ENCODE data around the gene COMP. TPM values are rescaled to one million over a fixed set of nuclear protein-coding genes. Genes with fewer than 3 reads are reported as not detected.

The COMP gene
- polyA plus RNA-seq, 1 of the 3 experiments (the other 2 are of a cell fraction), result 0.26 TPM

- TF ChIP-seq RAD21 (IDR thresholded peaks at IDR 0.05; ENCODE audit: low read length), result no peak
- TF ChIP-seq TCF12 (IDR thresholded peaks at IDR 0.05), result no peak
- TF ChIP-seq FOXM1 (IDR thresholded peaks at IDR 0.05; ENCODE audit: low read depth), result no peak
- no peak for TF ChIP-seq PBX3 (IDR thresholded peaks at IDR 0.05)
- no peak for TF ChIP-seq RXRA (IDR thresholded peaks at IDR 0.05; ENCODE audit: borderline replicate concordance, low read depth)
- TF ChIP-seq USF1 (IDR thresholded peaks at IDR 0.05; ENCODE audit: borderline replicate concordance, low read depth), result no peak
Measured at GRCh38 chr19:18783958-18784785, 6.9 kb downstream of the COMP start (continued).

GRCh38 chr19:18782559-18783225, 8.4 kb downstream of the COMP start:
- TF ChIP-seq NRF1 (IDR thresholded peaks at IDR 0.05; ENCODE audit: low read depth, low read length), result no peak
- no peak for TF ChIP-seq JUND (IDR thresholded peaks at IDR 0.05)
- no peak for TF ChIP-seq YY1 (IDR thresholded peaks at IDR 0.05; ENCODE audit: low read depth)
- TF ChIP-seq RFX5 (IDR thresholded peaks at IDR 0.05; ENCODE audit: low read length), result no peak
- no peak for TF ChIP-seq CHD2 (IDR thresholded peaks at IDR 0.05; ENCODE audit: low read length, partially characterized antibody)
- no peak for TF ChIP-seq GATA2 (CRISPR knock-in tag; IDR thresholded peaks at IDR 0.05)
- no peak for TF ChIP-seq EZH2phosphoT487 (IDR thresholded peaks at IDR 0.05; ENCODE audit: borderline replicate concordance, low read depth)
- TF ChIP-seq TEAD4 (IDR thresholded peaks at IDR 0.05; ENCODE audit: borderline replicate concordance, insufficient read depth), result no peak
- TF ChIP-seq RCOR1 (IDR thresholded peaks at IDR 0.05; ENCODE audit: low read length), result no peak
- no peak for TF ChIP-seq CTCF (IDR thresholded peaks at IDR 0.05)
- TF ChIP-seq ZBTB33 (IDR thresholded peaks at IDR 0.05; ENCODE audit: borderline replicate concordance, low read depth), result no peak
- TF ChIP-seq FOXM1 (IDR thresholded peaks at IDR 0.05; ENCODE audit: low read depth), result no peak
- no peak for TF ChIP-seq ELF1 (IDR thresholded peaks at IDR 0.05)
- no peak for TF ChIP-seq TCF12 (IDR thresholded peaks at IDR 0.05)
- no peak for TF ChIP-seq USF2 (IDR thresholded peaks at IDR 0.05; ENCODE audit: borderline replicate concordance, low read depth, low read length)
- no peak for TF ChIP-seq EP300 (IDR thresholded peaks at IDR 0.05; ENCODE audit: borderline replicate concordance in 1 of 2, low read depth in 1 of 2, low read length in 1 of 2)
- POLR2A ChIA-PET, result no interaction called here
- H3K79me2 ChIP-seq (ENCODE audit: insufficient read depth), result no peaks in the 10 kb centered on the region
- no peak overlapping the region for H3K9ac ChIP-seq
- H3K27ac ChIP-seq (ENCODE audit: low read depth in 2 of 2, low read length in 1 of 2), result no peak overlapping the region
- no peak for DNase-seq
- no peaks in the 10 kb centered on the region for H4K20me1 ChIP-seq (ENCODE audit: insufficient read depth)
- CTCF ChIA-PET, result interaction anchor here (1.0 to 1.1 kb wide), 2 partner anchors 64 to 73 kb away, joined by 3 to 4 read pairs; no protein-coding TSS in a partner anchor
- no peak overlapping the region for H3K4me3 ChIP-seq (ENCODE audit: low read depth in 2 of 2, low read length in 1 of 2)
- no peak overlapping the region for H2AFZ ChIP-seq (ENCODE audit: low read depth)
- WGBS (ENCODE audit: low lambda C conversion rate), result 96% methylated on average over 12 of the region's 22 CpGs
- no peaks in the 10 kb centered on the region for H3K9me2 ChIP-seq
- no peaks in the 10 kb centered on the region for H3K36me3 ChIP-seq (replicated peaks in 1 of 2; ENCODE audit: control insufficient read depth in 1 of 2, insufficient read depth in 2 of 2, low read length in 1 of 2)
- H3K4me1 ChIP-seq (ENCODE audit: control insufficient read depth in 1 of 2, insufficient read depth in 2 of 2, low read depth in 1 of 2, low read length in 1 of 2), result peaks cover 6 to 20% of the 10 kb centered on the region in 2 experiments; a peak in 3 of 4 replicates
- H3F3A ChIP-seq (replicated peaks; ENCODE audit: insufficient read depth), result peaks cover 9% of the 10 kb centered on the region
- H3K4me2 ChIP-seq, result no peak overlapping the region
- peaks cover 9% of the 10 kb centered on the region; the same call in 1 of the 2 replicates for H3K27me3 ChIP-seq (ENCODE audit: insufficient read depth)
- no peaks in the 10 kb centered on the region for H3K9me3 ChIP-seq

All from SK-N-SH (cell line).